Upper lobe of left lung (tissue), 4 donors: ENCODE results near the gene SPSB4.

Experiments
- CTCF ChIP-seq, 6 experiments: fragments of 450-650 bp in 4 of 6; fragments of 200-600 bp in 2 of 6; sonication (generic) in 2 of 6; IDR thresholded peaks; one replicate each; pipeline ENCODE4 v1.5.1; 2016 to 2019; ENCODE audit warnings: antibody characterized with exemption in 6 of 6
- POLR2A ChIP-seq, 4 donors: fragments of 450-650 bp; IDR thresholded peaks; one replicate each; pipeline ENCODE4 v1.5.1; 2016 to 2017; ENCODE audit warnings: antibody characterized with exemption in 4 of 4, mild to moderate bottlenecking in 2 of 4

GRCh38 chr3:141021261-141021660 lies 29.9 kb upstream of the SPSB4 start:
- no peak for TF ChIP-seq CTCF (IDR thresholded peaks at IDR 0.05)
- TF ChIP-seq POLR2A (IDR thresholded peaks at IDR 0.05), result no peak
